ENCODE data around the gene PRR35.

The PRR35 gene

GRCh38 chr16:528111-529011 is 31.8 kb upstream of the PRR35 start:
- no peak for DNase-seq

GRCh38 chr16:529012-529575 is 31.1 kb upstream of the PRR35 start:
- DNase-seq, result no peak

GRCh38 chr16:530111-530817 is 29.9 kb upstream of the PRR35 start:
- no peak for DNase-seq

- no peak for DNase-seq
These were observed 28.6 kb upstream of the PRR35 start for GRCh38 chr16:531494-532125.

- no peak for DNase-seq
These were observed 26.6 kb upstream of the PRR35 start for GRCh38 chr16:533391-534123.

GRCh38 chr16:534135-534534 is 26.1 kb upstream of the PRR35 start:
- DNase-seq, result no peak

GRCh38 chr16:534856-535445 is 25.2 kb upstream of the PRR35 start:
- no peak for DNase-seq

GRCh38 chr16:535446-536405 is 24.5 kb upstream of the PRR35 start:
- DNase-seq, result no peak

- DNase-seq, result no peak
These were observed 23.4 kb upstream of the PRR35 start for GRCh38 chr16:536746-537145.

- no peak for DNase-seq
These were observed 22.5 kb upstream of the PRR35 start for GRCh38 chr16:537415-538335.

- no peak for DNase-seq
These were observed 20.2 kb upstream of the PRR35 start for GRCh38 chr16:539901-540530.

- no peak for DNase-seq
These were observed 19.4 kb upstream of the PRR35 start for GRCh38 chr16:540645-541340.

GRCh38 chr16:543301-544164 is 16.7 kb upstream of the PRR35 start:
- no peak for DNase-seq

GRCh38 chr16:544517-544916 is 15.7 kb upstream of the PRR35 start:
- DNase-seq, result no peak

GRCh38 chr16:546909-547770 is 13.1 kb upstream of the PRR35 start:
- DNase-seq, result no peak

- DNase-seq, result no peak
These were observed 11.6 kb upstream of the PRR35 start for GRCh38 chr16:548586-548985.
